Measurements from ENCODE around the gene SLC38A10. TPM values are rescaled to one million over a fixed set of nuclear protein-coding genes. Genes with fewer than 3 reads are reported as not detected.

Gene SLC38A10
- total and polyA plus RNA-seq, 2 experiments from 2014 or later: 58.6 to 133 TPM

DNA sequence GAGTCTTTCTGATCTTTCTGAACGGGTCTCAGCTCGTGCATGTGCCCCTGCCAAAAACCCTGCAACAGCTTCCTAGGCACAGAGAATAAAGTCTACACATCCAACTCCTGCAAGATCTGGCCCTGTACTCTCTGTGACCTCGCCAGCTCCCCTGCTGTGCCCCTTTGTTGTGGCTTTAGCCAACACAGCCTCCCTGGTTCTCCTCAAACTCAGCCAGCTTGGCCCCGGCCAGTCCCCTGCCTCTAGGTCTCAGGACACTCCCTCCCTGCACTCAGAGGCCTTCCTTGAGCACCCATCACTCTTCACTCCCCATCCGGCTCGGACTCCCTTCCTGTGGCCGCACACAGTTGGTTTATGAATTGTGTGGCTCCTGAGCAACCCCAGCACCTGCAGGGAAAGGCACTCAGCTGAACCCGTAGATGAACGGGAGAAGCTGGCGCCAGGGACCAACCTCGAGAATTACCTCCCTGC lies 73.7 kb downstream of the SLC38A10 start:
- H4K20me1 ChIP-seq (ENCODE audit: insufficient read depth): no peaks in the 10 kb centered on the region
- H3K27me3 ChIP-seq (replicated peaks; ENCODE audit: insufficient read depth): no peaks in the 10 kb centered on the region
- in situ Hi-C loops (cut with MboI): no loop called here
- peaks cover 6% of the 10 kb centered on the region; the same call in 1 of the 2 replicates for H3K79me2 ChIP-seq (ENCODE audit: insufficient read depth)
- H3K9ac ChIP-seq: no peak overlapping the region
- no peak for DNase-seq
- H3K9me3 ChIP-seq (ENCODE audit: low read depth): no peaks in the 10 kb centered on the region
- 70 to 73% methylated on average over 11 of the region's 11 CpGs for WGBS, 2 experiments (ENCODE audit: low coverage in 1 of 2, low lambda C conversion rate in 2 of 2, missing lambda C conversion rate in 2 of 2)
- no peaks in the 10 kb centered on the region for H3F3A ChIP-seq (ENCODE audit: insufficient read depth)
- no peaks in the 10 kb centered on the region for H3K9me2 ChIP-seq (ENCODE audit: insufficient read depth)
- no peak overlapping the region; the same call in 1 of the 2 replicates for H2AFZ ChIP-seq
- H3K4me2 ChIP-seq (ENCODE audit: unreplicated experiment): peak overlapping the region; percentile 67
- no peaks in the 10 kb centered on the region for H3K4me1 ChIP-seq (ENCODE audit: insufficient read depth)
- no peaks in the 10 kb centered on the region for H3K36me3 ChIP-seq (ENCODE audit: low read depth)
- peak overlapping the region; percentile 80; the same call in 1 of the 2 replicates for H3K4me3 ChIP-seq
- TF ChIP-seq EZH2phosphoT487 (IDR thresholded peaks at IDR 0.05; ENCODE audit: insufficient read depth, low read depth): no peak
- TF ChIP-seq EZH2 (IDR thresholded peaks at IDR 0.05; ENCODE audit: insufficient read depth, poor library complexity, severe bottlenecking): no peak
- H3K27ac ChIP-seq: no peak overlapping the region

DNA sequence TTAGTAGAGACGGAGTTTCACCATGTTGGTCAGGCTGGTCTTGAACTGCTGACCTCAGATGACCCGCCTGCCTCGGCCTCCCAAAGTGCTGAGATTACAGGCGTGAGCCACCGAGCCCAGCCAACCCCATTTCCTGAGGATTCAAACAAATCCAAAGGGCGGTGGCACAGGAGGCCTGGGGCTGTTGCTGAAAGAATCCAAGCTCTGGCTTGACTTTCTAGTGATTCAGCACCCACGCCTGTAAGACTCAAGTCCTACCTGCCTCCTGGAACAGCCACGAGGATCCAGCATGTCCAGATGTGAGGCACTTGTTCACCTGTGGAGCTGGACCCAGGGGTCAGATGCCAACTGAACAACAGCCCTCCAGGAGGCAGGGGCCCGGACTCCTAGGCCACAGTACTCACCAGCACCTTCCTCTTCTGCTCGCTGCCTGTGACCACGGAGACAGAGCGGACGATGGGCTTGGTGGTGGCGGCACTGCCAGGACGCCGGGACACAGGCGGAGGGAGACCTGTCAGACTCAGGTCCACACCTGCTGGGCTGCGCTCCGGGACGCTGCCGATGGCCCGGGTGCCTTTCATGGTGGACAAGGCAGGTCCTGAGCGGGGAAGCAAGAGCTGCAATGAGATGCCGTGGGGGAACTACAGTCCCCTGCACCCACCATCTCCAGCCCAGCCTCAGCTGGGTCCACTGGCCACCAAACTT lies 75.5 kb downstream of the SLC38A10 start:
- Histone ChIP-seq H3K4me2 (ENCODE audit: unreplicated experiment) (no peak overlapping the region), H3K9ac (no peak overlapping the region), H4K20me1 (ENCODE audit: insufficient read depth) (no peaks in the 10 kb centered on the region), H3K27me3 (replicated peaks; ENCODE audit: insufficient read depth) (no peaks in the 10 kb centered on the region), H3K4me1 (ENCODE audit: insufficient read depth) (no peaks in the 10 kb centered on the region), H2AFZ (no peak overlapping the region), H3K79me2 (ENCODE audit: insufficient read depth) (peaks cover 6% of the 10 kb centered on the region; the same call in 1 of the 2 replicates), H3K4me3 (no peak overlapping the region), H3K9me2 (ENCODE audit: insufficient read depth) (no peaks in the 10 kb centered on the region), H3K27ac (no peak overlapping the region), H3F3A (ENCODE audit: insufficient read depth) (no peaks in the 10 kb centered on the region), H3K9me3 (ENCODE audit: low read depth) (no peaks in the 10 kb centered on the region), H3K36me3 (ENCODE audit: low read depth) (no peaks in the 10 kb centered on the region)
- 93 to 94% methylated on average over 18 to 24 of the region's 24 CpGs for WGBS, 2 experiments (ENCODE audit: low coverage in 1 of 2, low lambda C conversion rate in 2 of 2, missing lambda C conversion rate in 2 of 2)
- in situ Hi-C loops (cut with MboI): no loop called here
- DNase-seq: no peak
- TF ChIP-seq EZH2 (IDR thresholded peaks at IDR 0.05; ENCODE audit: insufficient read depth, poor library complexity, severe bottlenecking) (no peak), EZH2phosphoT487 (IDR thresholded peaks at IDR 0.05; ENCODE audit: insufficient read depth, low read depth) (no peak)

DNA sequence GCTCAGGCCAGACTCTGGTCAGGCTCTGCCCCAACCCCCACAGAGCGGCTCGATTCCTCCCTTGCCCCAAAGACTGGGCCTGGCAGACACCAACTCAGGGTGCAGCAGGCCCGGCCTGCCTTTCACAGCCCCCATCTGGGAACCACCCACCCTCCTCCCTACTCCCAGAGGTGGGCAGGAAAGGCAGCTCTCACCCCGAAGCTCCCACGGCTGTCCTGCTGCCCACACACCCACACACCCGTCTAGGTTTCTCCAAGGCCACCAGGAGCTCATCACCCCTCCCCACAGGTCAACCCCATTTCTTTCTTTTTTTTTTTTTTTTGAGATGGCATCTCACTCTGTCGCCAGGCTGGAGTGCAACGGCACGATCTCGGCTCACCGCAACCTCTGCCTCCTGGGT lies 76.1 kb downstream of the SLC38A10 start:
- in situ Hi-C loops (cut with MboI): no loop called here
- Histone ChIP-seq H3K9ac (no peak overlapping the region), H3K4me3 (no peak overlapping the region), H4K20me1 (ENCODE audit: insufficient read depth) (no peaks in the 10 kb centered on the region), H3K4me2 (ENCODE audit: unreplicated experiment) (no peak overlapping the region), H3K79me2 (ENCODE audit: insufficient read depth) (peaks cover 6% of the 10 kb centered on the region; the same call in 1 of the 2 replicates), H3K36me3 (ENCODE audit: low read depth) (no peaks in the 10 kb centered on the region), H3K9me3 (ENCODE audit: low read depth) (no peaks in the 10 kb centered on the region), H3K27ac (no peak overlapping the region), H3K27me3 (replicated peaks; ENCODE audit: insufficient read depth) (no peaks in the 10 kb centered on the region), H2AFZ (no peak overlapping the region), H3K9me2 (ENCODE audit: insufficient read depth) (no peaks in the 10 kb centered on the region), H3F3A (ENCODE audit: insufficient read depth) (no peaks in the 10 kb centered on the region), H3K4me1 (ENCODE audit: insufficient read depth) (no peaks in the 10 kb centered on the region)
- no peak for DNase-seq
- no peak for TF ChIP-seq EZH2phosphoT487 (IDR thresholded peaks at IDR 0.05; ENCODE audit: insufficient read depth, low read depth)
- no peak for TF ChIP-seq EZH2 (IDR thresholded peaks at IDR 0.05; ENCODE audit: insufficient read depth, poor library complexity, severe bottlenecking)
- WGBS, 2 experiments (ENCODE audit: low coverage in 1 of 2, low lambda C conversion rate in 2 of 2, missing lambda C conversion rate in 2 of 2): 95 to 100% methylated on average over 8 to 11 of the region's 11 CpGs

DNA sequence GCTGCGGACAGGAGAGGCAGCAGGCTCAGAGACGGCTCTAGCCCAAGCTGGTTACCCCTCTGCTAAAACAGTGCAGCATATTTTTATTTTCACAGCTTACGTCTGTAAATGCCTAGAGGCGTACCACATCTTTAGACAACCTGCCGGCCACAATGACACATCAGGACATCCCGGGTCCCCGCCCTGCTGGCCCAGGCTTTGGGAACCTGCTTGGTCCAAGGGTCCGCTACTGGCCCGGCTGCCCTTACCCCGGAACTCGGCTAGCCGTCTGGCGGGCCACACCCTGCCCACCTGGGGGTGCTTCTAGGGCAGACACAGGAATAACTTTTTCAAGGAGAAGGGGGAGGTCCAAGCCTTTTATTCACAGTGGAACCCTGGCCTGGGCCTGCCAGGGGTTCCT lies 76.6 kb downstream of the SLC38A10 start:
- no peaks in the 10 kb centered on the region for H3K27me3 ChIP-seq (replicated peaks; ENCODE audit: insufficient read depth)
- DNase-seq: no peak
- H3K79me2 ChIP-seq (ENCODE audit: insufficient read depth): peaks cover 6% of the 10 kb centered on the region; the same call in 1 of the 2 replicates
- H3K4me1 ChIP-seq (ENCODE audit: insufficient read depth): no peaks in the 10 kb centered on the region
- H3K4me2 ChIP-seq (ENCODE audit: unreplicated experiment): no peak overlapping the region
- in situ Hi-C loops (cut with MboI): no loop called here
- no peak overlapping the region for H3K9ac ChIP-seq
- H3K27ac ChIP-seq: no peak overlapping the region
- H4K20me1 ChIP-seq (ENCODE audit: insufficient read depth): no peaks in the 10 kb centered on the region
- no peaks in the 10 kb centered on the region for H3K9me2 ChIP-seq (ENCODE audit: insufficient read depth)
- H3K9me3 ChIP-seq (ENCODE audit: low read depth): no peaks in the 10 kb centered on the region
- no peaks in the 10 kb centered on the region for H3F3A ChIP-seq (ENCODE audit: insufficient read depth)
- no peaks in the 10 kb centered on the region for H3K36me3 ChIP-seq (ENCODE audit: low read depth)
- H3K4me3 ChIP-seq: no peak overlapping the region
- no peak for TF ChIP-seq EZH2phosphoT487 (IDR thresholded peaks at IDR 0.05; ENCODE audit: insufficient read depth, low read depth)
- TF ChIP-seq EZH2 (IDR thresholded peaks at IDR 0.05; ENCODE audit: insufficient read depth, poor library complexity, severe bottlenecking): no peak
- H2AFZ ChIP-seq: no peak overlapping the region
- 87 to 92% methylated on average over 13 of the region's 13 CpGs for WGBS, 2 experiments (ENCODE audit: low coverage in 1 of 2, low lambda C conversion rate in 2 of 2, missing lambda C conversion rate in 2 of 2)
